HG03520 (cell line): Measurements from ENCODE around the gene XBP1.
"Not testable (repeated sequence)": the region's sequence is repeated elsewhere in the genome, so short reads cannot be mapped to it uniquely, and the experiment has no call there.

Experiments used
- ATAC-seq: cut with Tn5 transposase; IDR thresholded peaks from one replicate; pipeline ENCODE4 v1.9.1; 2021; ENCODE audit warnings: mild to moderate bottlenecking, moderate library complexity; ENCODE audit not compliant: unreplicated experiment

XBP1 gene

GRCh38 chr22:28793976-28794584, 6.3 kb downstream of the XBP1 start:
- ATAC-seq, result no peak

DNA sequence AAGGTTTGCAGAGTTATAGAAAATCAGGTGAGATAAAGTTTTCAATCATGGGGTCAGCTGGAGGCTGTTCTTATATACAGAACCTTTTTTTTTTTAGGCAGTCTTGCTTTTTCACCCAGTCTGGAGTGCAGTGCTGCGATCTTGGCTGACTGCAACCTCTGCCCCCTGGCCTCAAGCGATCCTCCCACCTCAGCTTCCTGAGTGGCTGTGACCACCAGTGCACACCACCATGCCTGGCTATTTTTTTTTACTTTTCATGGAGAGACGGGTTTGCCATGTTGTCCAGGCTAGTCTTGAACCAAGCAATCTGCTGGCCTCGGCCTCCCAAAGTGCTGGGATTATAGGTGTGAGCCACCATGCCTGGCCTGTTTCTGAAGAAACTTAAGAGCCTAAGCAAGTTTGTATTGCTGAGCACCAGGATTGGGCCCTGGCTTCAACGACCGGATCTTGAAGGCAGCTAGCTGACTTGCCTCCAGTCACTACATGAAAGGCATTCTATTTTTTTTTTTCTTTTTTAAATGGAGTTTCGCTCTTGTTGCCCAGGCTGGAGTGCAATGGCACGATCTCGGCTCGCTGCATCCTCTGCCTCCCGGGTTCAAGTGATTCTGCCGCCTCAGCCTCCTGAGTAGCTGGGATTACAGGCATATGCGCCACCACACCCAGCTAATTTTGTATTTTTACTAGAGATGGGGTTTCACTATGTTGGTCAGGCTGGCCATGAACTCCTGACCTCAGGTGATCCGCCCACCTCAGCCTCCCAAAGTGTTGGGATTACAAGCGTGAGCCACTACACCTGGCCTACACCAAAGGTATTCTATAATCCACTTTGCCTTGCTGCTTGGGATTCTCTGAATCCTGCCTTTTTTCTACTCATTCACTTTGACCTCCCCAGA, 7.6 kb downstream of the XBP1 start:
- ATAC-seq, result peak; percentile 28

GRCh38 chr22:28791841-28792490, 8.4 kb downstream of the XBP1 start:
- ATAC-seq, result peak; percentile 42

DNA sequence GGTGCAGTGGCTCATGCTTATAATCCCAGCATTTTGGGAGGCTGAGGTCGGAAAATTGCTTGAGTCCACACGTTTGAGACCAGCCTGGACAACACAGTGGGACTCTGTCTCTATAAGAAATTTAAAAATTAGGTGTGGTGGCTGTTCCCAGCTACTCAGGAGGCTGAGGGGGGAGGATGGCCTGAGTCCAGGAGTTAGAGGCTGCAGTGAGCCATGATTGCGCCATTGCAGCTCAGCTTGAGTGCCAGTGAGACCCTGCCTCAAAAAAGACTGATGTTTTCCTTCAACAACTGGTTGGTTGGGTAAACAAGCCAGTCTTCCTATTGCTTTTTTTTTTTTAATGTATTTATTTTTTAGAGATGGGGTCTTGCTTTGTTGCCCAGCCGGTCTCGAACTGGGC, 9.2 kb downstream of the XBP1 start:
- no peak for ATAC-seq

DNA sequence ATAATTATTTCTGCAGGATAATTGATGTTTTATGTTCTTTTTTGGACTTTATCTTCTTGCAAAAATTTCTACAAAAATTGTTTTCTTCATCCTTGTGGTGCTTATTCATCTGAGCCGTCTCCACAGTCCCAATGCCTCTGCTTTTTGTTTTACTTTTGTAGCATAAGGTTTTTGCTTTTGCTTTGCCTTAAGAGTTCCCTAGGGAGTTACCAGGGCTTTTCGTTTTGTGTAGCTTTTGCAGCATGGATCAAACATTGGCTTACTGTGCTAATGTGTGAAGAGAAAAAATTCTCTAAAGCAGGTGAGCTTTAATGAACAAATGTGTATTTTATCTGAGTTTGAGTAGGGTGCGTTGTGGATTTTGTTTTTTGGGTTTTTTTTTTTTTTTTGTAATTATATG, 11.8 kb downstream of the XBP1 start:
- no peak for ATAC-seq

DNA sequence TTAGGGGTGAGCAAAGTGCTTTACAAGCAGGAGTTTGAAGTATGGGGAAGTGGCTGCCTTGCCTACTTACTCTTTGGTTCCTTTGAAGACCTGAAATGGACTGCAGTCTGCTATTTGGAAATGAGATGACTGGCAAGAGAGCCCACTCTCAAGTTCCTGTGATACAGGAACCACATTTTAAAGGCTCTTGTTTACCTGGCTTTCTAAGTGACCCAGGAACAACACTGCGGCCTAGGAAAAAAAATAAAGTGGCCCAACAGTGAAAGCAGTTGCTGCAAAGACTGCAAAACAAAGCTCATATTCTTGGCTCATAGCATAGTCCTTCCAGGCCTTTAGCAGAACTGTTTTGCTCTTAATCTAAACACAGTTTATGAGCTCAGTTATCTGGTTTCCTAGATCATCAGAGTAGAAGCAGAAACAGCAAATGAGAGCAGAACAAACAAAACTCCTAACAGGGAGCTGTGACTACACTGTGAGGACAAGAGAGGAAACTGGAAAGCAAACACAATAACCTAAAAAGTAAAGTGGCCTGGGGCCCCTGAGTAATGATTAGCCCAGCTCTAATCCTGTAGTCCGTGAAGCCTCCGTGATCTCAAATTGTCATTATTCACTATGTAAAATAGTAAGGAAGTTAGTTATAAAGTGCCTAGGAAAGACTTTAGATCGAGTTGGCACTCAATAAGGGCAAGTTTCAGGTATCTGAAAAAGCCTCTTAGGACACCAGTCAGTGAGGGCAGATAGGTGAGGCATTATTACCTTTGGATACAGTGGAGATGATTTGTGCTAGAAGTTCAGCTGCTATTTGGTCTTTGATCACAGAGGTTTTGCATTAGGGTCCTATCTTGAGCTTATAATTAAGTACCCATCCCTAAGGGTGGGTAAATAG, 16.3 kb downstream of the XBP1 start:
- ATAC-seq, result no peak

GRCh38 chr22:28780296-28780695, 20.1 kb downstream of the XBP1 start:
- no peak for ATAC-seq

- no peak for ATAC-seq
These were observed 20.5 kb downstream of the XBP1 start for GRCh38 chr22:28779833-28780232.

DNA sequence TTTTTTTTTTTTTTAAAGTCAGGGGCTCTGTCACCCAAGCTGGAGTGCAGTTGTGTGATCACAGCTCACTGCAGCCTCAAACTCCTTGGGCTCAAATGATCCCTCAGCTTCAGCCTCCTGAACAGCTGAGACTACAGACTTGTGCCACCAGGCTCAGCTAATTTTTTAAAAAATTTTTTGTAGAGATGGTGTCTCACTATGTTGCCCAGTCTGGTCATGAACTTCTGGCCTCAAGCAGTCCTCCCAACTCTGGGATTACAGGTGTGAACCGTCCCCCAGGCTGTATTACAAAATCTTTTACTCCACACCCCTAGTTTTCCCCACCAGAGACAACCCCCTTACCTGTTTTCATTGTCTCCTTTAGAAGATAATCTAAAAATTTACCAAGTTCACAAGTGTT, 26.0 kb downstream of the XBP1 start:
- ATAC-seq, result no peak

DNA sequence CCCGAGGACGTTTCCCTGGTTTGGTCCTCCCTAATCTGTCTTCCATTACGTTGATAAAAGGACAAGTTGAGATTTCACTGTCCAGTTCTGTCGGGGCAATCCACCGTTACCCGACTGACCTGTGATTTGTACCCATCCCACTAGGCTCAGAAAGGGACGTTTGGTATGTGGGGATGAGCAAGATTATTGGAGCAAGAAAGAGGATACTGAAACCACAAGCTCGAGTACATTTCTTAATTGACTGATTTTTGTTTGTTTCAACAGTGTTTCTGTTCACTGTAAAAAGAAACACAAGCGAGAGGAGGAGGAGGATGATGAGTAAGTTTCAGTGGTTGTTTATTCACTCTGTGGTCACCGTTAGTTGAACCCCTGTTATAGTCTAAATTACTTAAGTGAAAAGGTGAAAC, 26.9 kb downstream of the XBP1 start:
- ATAC-seq, result no peak

DNA sequence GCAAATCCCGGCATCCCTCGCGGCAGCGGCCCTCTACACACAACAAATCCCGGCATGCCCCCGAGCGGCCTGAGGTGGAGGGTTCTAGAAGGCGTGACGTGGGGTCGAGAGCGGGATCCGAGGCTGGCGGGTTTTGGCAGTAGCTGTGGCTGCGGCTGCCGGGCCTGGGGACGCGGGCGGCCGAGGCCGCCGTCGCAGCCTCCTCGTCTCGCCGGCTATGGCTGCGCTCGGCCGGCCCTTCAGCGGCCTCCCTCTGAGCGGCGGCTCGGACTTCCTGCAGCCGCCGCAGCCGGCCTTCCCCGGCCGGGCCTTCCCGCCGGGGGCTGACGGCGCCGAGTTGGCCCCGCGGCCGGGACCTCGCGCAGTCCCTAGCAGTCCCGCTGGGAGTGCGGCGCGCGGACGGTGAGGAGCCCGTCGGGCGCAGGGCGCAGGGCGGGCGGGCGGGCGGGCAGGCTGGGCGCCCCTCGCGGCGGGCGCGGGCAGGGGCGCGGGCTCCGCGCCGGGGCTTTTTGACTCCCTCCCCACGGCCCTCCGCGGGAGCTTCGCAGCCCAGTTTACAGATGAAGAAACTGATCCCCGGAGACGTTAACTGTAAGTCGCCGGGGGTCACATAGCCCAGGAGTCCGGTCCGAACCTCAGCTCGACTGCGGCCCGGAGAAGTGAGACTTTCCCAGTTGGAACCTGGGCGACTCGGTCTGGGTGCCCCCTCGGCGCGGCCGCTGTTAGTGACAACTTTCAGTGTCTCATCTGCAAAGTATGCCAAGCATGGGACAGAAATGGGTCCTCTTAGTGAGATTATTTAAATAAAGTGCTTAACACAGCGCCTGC, 27.5 kb downstream of the XBP1 start, which contains the start of gene CCDC117:
CCDC117 (plus strand) TSS at position 63 of the 828 bp plus-strand sequence; CDS start at position 218, 155 bp downstream.
- peak; percentile 82 for ATAC-seq

DNA sequence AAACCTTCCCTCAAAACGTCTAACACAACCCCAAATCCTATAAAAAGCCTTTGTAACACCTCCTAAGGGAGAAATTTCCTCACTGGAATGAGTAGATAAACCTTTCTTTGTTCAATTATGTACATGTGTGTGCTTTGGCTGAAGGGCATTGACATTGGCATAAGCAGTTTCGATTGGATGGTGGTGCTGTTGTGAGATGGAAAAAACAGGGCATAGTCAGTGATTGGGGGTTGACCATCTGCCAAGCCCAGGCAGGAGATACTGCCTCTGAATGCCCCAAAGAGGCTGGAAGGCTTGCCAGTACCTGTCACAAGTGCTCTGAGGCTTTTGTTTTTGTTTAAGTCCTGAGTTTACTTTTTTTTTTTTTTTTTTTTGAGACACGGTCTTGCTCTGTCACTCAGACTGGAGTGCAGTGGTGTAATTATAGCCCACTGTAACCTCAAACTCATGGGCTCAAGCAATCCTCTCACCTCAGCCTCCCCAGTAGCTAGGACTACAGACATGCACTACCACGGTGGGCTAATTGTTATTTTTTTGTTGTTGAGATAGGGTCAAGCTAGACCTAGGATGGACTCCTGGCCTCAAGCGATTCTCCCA, 29.1 kb downstream of the XBP1 start:
- no peak for ATAC-seq

DNA sequence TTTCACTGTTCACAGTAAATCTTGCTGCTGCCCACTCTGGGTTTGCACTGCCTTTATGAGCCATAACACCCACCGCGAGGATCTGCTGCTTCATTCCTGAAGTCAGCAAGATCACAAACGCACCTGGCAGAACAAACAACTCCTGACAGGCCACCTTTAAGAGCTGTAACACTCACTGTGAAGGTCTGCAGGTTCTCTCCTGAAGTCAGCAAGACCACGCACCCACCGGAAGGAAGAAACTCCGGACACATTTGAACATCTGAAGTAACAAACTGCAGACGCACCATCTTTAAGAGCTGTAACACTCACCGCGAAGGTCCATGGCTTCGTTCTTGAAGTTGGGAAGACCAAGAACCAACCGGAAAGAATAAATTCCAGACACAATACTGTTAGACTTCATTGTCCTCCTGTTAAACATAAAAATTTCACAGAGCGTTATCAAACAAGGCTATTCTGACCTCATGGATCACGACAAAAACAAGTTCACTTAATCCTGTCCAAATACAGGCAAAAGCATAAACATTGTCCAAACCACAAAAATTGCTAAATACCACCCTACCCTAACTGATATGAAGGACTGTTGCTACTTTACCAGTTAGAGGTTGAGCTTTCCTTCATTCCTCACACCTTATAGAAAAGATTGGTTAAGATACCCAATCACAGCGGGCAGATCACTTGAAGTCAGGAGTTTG, 30.8 kb downstream of the XBP1 start:
- ATAC-seq, result no peak

- ATAC-seq, result no peak
These were observed 31.5 kb downstream of the XBP1 start for GRCh38 chr22:28768701-28769393.

- ATAC-seq, result no peak
These were observed 33.7 kb downstream of the XBP1 start for GRCh38 chr22:28766628-28767027.

GRCh38 chr22:28762000-28762399, 38.4 kb downstream of the XBP1 start:
- ATAC-seq, result not testable (repeated sequence)

GRCh38 chr22:28761449-28761755, 39.0 kb downstream of the XBP1 start:
- ATAC-seq, result no peak

DNA sequence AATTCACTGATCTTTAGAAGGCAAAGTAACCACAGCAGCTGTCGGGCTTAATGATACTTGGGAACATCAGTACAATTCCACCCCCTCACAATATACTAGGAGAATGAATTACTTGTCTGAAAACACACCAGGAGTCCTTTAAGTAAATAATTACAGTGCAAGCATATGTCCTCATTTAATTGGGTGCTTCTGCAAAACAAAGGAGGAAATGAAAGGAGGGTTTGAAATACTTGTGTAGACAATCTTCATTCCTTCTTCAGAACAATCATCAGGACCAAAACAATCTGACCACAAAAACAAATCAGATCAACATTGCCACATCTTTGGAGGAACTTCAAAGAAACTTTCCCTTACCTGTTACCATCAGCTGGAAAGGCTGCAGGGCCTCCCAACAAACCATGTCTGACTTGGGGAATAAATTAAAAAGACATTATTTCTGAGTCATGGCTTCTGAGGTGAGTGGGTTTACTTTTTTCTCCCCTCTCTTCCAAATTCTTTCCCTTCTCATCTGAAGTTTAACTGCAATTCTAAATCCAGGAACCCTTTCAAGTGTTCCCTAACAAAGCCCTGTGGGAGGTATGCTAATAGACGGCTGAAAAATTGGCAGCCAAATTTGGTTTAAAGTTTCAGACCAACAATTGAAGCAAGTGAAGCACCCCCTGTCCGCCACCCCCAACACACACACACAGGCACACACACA, 40.4 kb downstream of the XBP1 start:
- no peak for ATAC-seq
